Stimulated activated CD4-positive, alpha-beta T cell treated with anti-CD3 and anti-CD28 coated beads, Interleukin-2, amount 100 ng/mL, for 4 hours (primary cell): ENCODE results near the gene GALNT17.

ENCODE experiments used
- DNase-seq: peaks from one replicate; pipeline ENCODE4 v3.0.0-alpha.2; 2020; ENCODE audit warnings: low read depth

GALNT17 gene

DNA sequence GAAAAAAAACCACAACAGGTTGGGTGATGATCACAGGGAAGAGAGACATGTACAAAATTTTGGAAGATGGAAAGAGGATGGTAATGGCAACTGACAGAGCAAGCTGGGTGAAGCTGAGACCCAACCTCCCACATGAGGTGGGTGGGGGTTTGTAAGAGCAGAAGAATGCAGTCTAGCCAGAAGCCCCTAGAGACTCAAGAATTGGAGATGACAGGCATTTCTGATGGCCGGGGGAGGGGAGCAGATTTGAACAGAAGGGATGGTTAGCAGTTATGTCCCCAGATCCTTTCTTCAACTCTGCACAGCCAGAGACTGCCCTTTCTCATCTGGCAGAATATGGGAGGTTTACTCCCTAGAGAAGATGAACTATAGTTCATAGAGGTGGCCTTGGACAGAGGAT, 208.0 kb downstream of the GALNT17 start:
- no peak for DNase-seq

DNA sequence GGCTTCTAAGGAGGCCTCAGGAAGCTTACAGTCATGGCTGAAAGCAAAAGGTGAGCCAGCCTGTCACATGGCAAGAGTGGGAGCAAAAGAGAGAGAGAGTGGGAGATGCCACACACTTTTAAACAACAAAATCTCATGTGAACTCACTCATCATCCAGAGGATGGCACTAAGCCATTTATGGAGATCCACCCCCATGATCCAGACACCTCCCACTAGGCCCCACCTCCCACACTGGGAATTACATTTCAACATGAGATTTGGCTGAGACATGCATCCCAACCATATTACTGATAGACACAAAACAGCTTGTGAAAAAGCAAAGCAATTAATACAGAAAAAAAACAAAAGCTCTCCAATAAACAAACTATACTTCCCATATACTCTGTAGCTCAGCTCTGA, 210.3 kb downstream of the GALNT17 start:
- DNase-seq, result no peak

- no peak for DNase-seq
These were observed 211.1 kb downstream of the GALNT17 start for GRCh38 chr7:71343039-71343438.

- no peak for DNase-seq
These were observed 211.9 kb downstream of the GALNT17 start for GRCh38 chr7:71343892-71344291.

- DNase-seq, result no peak
These were observed 213.4 kb downstream of the GALNT17 start for GRCh38 chr7:71345117-71345884.

DNA sequence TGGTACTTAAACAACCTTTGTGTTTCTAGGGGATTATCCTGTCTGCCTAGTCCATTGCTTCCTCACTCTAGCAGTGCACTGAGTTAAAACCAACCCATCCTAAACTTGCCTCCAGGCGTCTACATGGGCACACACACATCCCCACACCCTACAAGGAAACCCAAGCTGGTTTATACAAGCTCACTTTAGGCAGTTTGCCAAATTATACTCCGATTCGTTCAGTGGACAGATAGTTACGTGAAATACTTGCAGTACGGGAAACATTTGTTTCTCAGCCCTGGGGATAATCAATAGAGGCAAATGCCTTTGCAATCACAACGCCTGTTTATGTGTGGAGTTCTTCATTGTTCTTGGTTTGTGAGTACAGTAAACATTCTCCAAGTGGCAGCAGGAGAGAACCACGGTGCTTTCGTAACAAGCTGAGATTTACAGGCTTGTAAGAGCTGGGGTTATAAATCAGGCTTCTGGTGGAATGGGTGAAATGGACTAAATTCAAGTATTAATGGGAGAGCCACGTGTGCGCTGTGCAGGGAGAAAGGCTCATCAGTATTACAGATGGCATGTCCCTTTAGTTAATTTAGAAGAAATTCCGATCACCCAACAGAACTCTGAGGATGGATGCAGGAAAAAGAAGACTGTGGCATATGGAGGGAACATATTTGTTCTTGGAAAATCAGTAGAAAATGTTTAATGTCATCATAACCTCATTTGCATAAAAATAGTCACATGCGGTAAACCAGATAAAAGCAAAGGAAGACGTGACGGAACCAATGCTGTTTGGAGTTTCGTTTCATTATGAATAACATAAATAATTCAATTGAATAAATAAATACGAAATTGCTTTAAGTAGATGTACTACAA, 217.1 kb downstream of the GALNT17 start:
- no peak for DNase-seq

DNA sequence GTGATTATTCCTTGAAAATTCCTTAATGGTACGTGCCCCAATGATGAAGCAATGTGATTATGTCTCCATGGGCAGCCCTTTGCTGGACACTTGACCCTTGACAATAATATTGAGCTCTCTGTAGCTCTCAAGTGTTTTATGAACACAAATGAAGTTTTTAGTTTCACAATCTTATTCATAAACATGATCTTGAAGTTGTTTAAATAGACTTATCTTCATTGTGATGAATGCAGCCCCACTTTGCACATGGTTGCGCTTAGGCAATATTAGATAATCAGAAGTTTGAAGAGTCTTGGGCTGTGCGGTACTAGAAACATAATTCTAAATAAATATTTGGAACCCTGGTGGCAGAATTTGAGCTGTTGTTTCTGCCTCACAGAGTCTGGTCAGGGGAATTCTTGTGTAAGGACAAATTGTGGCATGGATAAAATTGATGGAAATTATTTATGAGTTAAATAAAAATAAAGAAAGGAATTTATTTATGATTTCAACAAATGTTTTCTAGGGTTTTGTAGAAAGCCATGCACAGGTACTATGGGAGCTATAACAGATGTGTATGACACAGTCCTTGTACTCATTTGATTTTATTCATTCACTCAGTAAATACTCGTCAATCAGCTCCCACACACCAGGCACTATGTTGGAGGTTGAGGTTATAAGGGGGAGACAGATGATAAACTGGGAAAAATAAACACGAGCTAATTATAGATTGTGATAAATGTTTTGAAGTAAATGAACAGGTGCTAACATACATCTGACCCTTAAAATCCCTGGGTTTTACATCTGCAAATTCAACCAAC, 217.9 kb downstream of the GALNT17 start:
- DNase-seq, result no peak

DNA sequence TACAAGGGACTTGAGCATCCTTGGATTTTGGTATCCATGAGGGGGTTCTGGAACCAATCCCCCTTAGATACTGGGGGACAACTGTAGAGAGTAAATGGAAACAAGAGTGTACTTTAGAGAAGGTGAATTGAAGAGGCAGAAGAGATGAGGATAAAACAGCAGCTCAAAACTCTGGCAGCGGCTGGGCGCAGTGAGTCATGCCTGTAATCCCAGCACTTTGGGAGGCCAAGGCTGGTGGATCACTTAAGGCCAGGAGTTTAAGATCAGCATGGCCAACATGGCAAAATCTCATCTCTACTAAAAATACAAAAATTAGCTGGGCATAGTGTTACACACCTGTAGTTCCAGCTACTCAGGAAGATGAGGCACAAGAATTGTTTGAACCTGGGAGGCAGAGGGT, 218.7 kb downstream of the GALNT17 start:
- DNase-seq, result no peak

GRCh38 chr7:71354716-71355115, 222.8 kb downstream of the GALNT17 start:
- no peak for DNase-seq

DNA sequence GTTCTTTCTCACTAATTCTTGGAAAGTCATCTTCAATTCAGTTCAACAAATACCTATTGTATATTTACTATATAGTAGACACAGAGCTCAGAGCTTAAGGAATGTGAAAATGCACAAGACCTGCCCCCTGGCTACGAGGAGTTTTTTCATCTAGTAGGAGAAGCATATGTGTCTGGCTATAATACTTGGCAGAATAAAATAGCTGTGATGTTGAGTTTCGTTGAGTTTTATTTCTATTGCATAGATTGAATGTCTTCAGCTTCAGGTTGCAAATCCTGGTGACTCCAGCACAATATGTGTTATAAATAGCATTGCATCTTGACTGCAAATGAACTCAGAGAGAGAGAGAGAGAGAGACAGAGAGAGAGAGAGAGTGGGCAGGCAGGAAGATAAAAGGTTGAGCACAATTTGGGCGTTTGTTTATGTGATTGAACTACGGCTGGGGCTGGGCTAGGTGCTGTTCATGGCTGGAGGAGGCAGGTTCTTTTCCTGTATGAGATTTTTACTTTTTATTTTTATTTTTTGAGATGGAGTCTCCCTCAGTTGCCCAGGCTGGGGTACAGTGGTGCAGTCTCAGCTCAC, 229.6 kb downstream of the GALNT17 start:
- no peak for DNase-seq

GRCh38 chr7:71362240-71362639, 230.3 kb downstream of the GALNT17 start:
- DNase-seq, result no peak

DNA sequence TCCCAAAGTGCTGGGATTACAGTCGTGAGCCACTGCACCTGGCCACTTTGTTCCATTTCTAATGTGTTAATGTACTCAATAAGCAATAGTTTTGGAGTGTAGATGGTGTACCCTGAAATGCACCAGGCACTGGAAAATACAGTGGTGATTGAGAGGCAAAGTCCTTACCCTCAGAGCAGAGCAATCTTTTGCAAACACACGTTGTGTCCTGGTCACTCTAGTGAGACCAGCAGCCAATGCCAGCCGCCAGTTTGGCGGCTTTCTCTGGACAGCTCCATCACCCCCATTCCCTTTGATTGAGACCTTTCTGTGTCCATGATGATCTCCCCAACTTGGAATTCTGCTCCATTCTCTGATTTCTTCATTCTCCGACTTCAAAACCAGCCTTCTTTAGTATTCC, 231.3 kb downstream of the GALNT17 start:
- no peak for DNase-seq

DNA sequence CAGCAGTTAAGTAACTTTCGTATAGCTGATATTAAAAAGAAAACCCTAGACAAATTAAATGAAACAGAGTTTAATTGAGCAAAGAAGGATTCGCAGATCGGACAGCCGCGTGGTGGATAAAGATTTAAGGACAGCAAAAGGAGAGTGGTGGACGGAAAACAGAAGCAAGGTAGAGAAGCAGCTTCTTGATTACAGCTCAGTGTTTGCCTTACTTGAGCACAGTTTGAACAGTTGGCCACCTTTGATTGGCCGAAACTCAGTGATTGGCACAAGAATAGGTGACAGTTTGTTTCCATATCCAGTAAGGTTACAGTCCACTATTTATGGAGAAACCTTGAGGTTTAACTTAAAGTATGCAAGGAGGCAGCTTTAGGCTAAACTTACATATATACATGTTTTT, 231.7 kb downstream of the GALNT17 start:
- no peak for DNase-seq

- no peak for DNase-seq
These were observed 232.6 kb downstream of the GALNT17 start for GRCh38 chr7:71364551-71364950.

GRCh38 chr7:71372991-71373390, 241.0 kb downstream of the GALNT17 start:
- no peak for DNase-seq

- no peak for DNase-seq
These were observed 245.1 kb downstream of the GALNT17 start for GRCh38 chr7:71377062-71377461.

- DNase-seq, result no peak
These were observed 245.5 kb downstream of the GALNT17 start for GRCh38 chr7:71377469-71377868.

DNA sequence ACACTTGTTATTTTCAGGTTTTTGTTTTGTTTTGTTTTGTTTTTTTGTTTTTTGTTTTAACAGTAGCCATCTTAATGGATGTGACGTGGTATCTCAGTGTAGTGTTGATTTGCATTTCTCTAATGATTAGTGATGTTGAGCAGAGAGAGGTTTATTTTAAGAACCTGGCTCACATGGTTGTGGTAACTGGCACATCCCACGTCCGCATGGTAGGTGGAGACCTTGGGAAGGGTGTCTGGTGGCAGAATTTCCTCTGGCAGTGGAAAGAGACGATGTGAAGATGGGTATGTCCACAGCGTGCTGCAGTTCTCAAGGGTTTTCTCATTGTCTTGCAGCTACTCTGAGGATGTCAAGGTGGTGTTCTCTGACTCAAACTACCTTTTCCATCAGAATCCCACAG, 252.2 kb downstream of the GALNT17 start:
- no peak for DNase-seq

DNA sequence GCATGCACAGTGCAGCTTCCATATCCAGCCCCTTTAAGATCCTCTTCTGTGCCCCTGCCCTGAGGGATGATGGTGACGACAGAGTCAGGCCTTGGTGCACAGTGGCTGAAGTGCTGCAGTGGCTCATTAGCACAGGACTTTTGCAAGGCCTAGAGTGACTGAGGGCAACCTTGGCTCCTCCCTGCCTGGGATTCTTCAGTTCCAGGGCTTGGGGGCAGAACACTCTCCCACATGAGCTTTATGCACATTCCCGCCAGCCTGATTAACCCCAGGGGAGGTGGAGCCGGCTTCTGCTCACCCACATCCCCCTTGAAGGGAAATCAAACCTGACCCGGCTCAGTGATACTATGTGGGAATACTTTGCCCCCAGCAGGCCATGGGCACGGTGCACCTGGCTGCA, 253.4 kb downstream of the GALNT17 start:
- no peak for DNase-seq

GRCh38 chr7:71386152-71386785, 254.3 kb downstream of the GALNT17 start:
- no peak for DNase-seq

- DNase-seq, result no peak
These were observed 256.2 kb downstream of the GALNT17 start for GRCh38 chr7:71388181-71388580.

GRCh38 chr7:71389976-71390375, 258.0 kb downstream of the GALNT17 start:
- DNase-seq, result no peak
